Activated naive CD8-positive, alpha-beta T cell treated with anti-CD3 and anti-CD28 coated beads, Interleukin-2, amount 50 U/mL, for 24 hours (primary cell): ENCODE results near the gene CAMKK1.

Experiments
- ATAC-seq: fragments of 150-1000 bp; cut with Tn5 transposase; one replicate; pipeline ENCODE4 v1.10.0; 2021
- DNase-seq: peaks from one replicate; pipeline ENCODE4 v3.0.0; 2021
- H3K27ac Mint-ChIP-seq: one replicate; pipeline ENCODE4 v1.8.0; 2021; ENCODE audit warnings: mild to moderate bottlenecking, mixed read lengths
- H3K27me3 Mint-ChIP-seq: one replicate; pipeline ENCODE4 v1.8.0; 2021; ENCODE audit warnings: mixed read lengths
- H3K36me3 Mint-ChIP-seq: one replicate; pipeline ENCODE4 v1.8.0; 2021; ENCODE audit warnings: low read depth, mixed read lengths
- H3K4me1 Mint-ChIP-seq: one replicate; pipeline ENCODE4 v1.8.0; 2021; ENCODE audit warnings: mixed read lengths
- H3K4me3 Mint-ChIP-seq: one replicate; pipeline ENCODE4 v1.8.0; 2021; ENCODE audit warnings: mild to moderate bottlenecking, moderate library complexity, mixed read lengths
- H3K9me3 Mint-ChIP-seq: one replicate; pipeline ENCODE4 v1.8.0; 2021; ENCODE audit warnings: mixed read lengths

CAMKK1 gene

DNA sequence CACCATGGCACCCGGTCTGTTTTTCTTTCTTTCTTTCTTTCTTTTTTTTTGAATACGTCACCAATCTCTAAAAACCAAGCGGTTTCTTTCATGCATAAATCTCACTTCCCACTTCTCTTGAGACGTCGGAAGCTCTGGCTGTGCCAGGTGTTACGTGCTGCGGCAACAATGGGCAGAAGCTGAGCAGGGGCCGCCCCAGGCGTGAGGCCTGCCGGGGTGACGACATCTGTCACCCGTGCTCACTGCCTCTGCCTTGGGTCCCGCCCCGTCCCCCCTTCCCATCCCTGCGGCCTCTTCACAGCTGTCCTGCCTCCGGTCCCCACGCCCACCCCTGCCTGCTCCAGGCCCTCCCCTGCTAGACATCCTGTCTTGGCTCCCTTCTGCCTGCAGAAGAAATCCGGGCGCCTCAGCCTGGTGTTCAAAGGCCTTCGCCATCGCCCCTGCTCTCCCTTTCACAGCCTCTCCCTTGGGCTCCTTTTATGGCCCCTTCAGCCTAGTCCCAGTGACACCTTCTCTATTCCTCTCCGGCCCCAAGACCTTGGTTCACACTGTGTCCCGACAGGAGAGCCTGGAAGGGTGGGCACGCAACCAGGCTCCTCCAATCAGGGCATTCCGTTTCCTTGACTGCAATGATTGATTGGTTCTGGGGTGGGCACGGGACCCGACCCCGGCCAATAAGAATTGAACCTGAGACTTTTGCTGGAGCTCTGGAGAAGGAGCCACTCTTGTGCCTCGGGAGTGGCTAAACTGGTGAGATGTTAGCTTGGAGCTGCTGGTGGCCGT, 18.6 kb upstream of the CAMKK1 start:
- Mint-ChIP-seq H3K27me3 (peaks cover 2% of the 10 kb centered on the region), H3K4me3 (peak overlapping the region; percentile 66), H3K4me1 (peaks cover 53% of the 10 kb centered on the region), H3K27ac (peak overlapping the region; percentile 72), H3K36me3 (no peaks in the 10 kb centered on the region), H3K9me3 (no peaks in the 10 kb centered on the region)
- DNase-seq (peak; percentile 84), ATAC-seq (peak; percentile 90)

DNA sequence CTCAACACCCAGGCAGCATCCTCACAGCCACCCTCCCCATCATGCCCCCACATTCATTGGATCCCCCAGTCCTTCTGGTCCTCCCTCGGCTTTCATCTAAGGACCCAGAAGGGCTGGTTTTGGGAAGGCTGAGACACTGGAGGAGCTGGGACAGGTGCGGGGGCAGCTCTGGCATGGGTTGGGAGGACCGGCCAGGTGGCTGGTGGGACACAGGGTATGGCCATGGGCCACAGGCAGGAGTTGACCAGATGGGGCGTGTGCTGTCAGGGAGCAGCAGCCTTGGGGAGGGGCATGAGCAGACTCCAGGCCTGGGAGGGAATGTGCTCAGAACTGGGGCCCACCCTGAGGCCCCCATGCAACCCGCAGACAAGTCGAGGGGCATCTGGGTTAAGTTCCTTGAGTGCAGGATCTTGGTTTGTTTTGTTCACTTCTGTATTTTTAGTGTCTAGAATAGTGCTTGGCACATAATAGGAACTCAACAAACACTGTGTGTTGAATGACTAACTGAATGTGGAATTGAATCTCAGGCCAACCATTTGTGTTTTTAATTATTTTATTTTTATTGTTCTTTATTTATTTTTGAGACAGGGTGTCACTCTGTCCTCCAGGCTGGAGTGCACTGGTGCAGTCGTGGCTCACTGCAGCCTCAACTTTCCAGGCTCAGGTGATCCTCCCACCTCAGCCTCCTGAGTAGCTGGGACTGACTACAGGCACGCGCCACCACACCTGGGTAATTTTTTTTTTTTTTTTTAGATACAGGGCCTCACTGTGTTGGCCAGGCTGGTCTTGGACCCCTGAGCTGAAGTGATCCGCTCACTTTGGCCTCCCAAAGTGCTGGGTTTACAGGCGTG, 17.8 kb upstream of the CAMKK1 start:
- no peaks in the 10 kb centered on the region for H3K36me3 Mint-ChIP-seq
- DNase-seq = no peak

DNA sequence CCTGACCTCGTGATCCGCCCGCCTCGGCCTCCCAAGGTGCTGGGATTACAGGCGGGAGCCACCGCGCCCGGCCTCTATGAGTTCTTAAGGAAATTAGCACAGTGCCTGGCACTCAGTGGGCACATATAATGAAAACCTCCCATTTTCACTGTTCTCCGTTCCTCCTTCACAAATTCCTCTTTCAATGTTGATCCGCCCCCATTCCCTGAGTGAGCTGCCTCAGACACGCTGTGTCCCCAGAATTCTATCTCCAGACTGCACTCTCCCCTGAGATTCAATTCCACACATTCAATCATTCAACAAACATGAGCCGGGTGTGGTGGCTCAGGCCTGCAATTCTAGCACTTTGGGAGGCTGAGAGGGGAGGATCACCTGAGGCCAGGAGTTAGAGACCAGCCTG, 16.4 kb upstream of the CAMKK1 start:
- no peak overlapping the region for H3K4me3 Mint-ChIP-seq
- no peak overlapping the region for H3K27ac Mint-ChIP-seq
- no peaks in the 10 kb centered on the region for H3K9me3 Mint-ChIP-seq
- peaks cover 2% of the 10 kb centered on the region for H3K27me3 Mint-ChIP-seq
- no peaks in the 10 kb centered on the region for H3K36me3 Mint-ChIP-seq
- DNase-seq (no peak), ATAC-seq (no peak)
- H3K4me1 Mint-ChIP-seq = peaks cover 37% of the 10 kb centered on the region

More for the DNA sequence above, 17.8 kb upstream of the CAMKK1 start:
- peaks cover 2% of the 10 kb centered on the region for H3K27me3 Mint-ChIP-seq
- peaks cover 45% of the 10 kb centered on the region for H3K4me1 Mint-ChIP-seq
- no peaks in the 10 kb centered on the region for H3K9me3 Mint-ChIP-seq
- H3K27ac Mint-ChIP-seq = peak overlapping the region; percentile 72
- no peak for ATAC-seq
- peak overlapping the region; percentile 66 for H3K4me3 Mint-ChIP-seq

DNA sequence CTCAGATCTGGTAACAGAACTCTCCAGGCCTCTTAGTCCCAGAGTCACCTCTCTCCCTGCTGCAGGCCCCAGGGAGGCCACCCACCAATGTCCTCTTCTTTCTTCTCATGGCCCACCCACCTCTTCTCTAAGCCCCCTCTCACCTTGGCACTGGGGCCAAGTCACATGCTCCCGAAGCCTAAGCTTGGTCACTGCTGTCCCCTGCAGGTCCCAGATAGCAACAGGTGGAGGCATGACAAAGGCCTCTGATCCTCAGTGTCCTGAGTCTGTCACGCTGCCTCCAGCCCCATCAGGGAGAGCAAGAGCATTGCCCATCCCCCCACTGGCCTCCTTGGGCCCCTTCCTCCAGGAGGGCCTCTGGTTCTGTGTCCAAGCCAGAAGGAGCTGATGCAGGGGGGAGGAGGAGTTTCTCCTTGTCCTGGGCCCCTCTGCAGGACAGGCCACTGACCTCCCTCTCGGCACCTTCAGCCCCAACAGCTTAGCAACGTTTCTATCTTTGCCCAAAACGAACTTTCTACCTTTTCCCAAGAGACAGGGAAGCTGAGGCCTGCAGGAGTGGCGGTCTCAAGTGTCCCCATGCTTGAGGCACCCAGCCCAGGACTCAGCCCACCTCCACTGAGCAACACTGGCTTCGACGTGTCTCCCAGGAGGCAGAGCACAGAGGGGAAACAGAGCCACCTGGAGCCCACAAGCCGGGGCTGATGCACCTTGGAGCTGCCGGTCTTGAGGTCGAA, 14.8 kb upstream of the CAMKK1 start:
- H3K4me3 Mint-ChIP-seq = no peak overlapping the region
- H3K36me3 Mint-ChIP-seq = no peaks in the 10 kb centered on the region
- DNase-seq (no peak), ATAC-seq (no peak)
- H3K27ac Mint-ChIP-seq = no peak overlapping the region
- peaks cover 1% of the 10 kb centered on the region for H3K27me3 Mint-ChIP-seq
- H3K9me3 Mint-ChIP-seq = no peaks in the 10 kb centered on the region
- peaks cover 26% of the 10 kb centered on the region for H3K4me1 Mint-ChIP-seq

DNA sequence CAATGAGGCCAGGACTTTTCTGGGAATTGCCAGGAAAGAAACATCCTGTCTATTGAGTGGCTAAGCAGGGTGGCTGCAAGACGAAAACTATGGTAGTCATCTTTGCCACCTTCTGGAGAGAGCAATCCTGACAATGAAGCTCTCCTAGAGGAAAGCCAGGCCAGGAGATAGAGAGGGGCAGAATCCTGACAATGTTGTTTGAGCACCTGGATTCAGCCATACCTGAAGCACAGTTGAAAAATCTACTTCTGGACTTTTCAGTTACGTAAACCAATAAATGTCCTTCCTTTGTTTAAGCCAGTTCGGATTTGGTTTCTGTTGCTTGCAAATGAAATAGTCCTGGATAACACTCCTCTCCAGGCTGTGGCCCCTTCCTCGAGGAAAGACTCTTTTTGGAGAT, 14.0 kb upstream of the CAMKK1 start:
- Mint-ChIP-seq H3K27ac (no peak overlapping the region), H3K36me3 (no peaks in the 10 kb centered on the region), H3K27me3 (no peaks in the 10 kb centered on the region), H3K4me3 (no peak overlapping the region), H3K9me3 (no peaks in the 10 kb centered on the region), H3K4me1 (peaks cover 20% of the 10 kb centered on the region)
- DNase-seq (no peak), ATAC-seq (no peak)

DNA sequence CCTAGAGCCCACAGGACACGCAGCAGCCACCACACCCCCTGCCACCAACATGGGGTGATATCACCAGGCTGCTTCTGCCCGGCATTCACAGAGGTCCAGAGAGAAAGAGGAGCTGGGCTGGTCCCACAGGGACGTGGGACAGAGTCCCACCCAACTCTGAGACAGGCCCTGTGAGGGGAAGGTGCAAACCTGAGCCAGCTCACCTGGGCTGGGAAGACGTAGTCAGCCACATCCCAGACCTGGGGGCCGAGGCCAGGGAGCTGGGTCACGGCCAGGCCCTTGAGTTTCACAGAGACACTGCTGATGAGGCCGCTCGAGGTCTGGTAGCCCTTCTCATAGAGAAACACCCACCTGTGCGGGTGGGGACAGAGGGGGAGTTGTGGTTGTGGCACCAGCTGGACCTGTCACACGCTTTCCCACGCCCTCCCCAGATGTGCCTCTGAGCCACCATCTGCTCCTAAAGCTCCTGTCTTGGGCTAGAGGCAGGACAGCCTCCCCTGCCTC, 12.2 kb upstream of the CAMKK1 start:
- ATAC-seq = peak; percentile 12
- H3K36me3 Mint-ChIP-seq = no peaks in the 10 kb centered on the region
- DNase-seq = no peak
- no peak overlapping the region for H3K27ac Mint-ChIP-seq
- H3K4me3 Mint-ChIP-seq = no peak overlapping the region
- H3K4me1 Mint-ChIP-seq = peaks cover 2% of the 10 kb centered on the region
- no peaks in the 10 kb centered on the region for H3K27me3 Mint-ChIP-seq
- no peaks in the 10 kb centered on the region for H3K9me3 Mint-ChIP-seq

DNA sequence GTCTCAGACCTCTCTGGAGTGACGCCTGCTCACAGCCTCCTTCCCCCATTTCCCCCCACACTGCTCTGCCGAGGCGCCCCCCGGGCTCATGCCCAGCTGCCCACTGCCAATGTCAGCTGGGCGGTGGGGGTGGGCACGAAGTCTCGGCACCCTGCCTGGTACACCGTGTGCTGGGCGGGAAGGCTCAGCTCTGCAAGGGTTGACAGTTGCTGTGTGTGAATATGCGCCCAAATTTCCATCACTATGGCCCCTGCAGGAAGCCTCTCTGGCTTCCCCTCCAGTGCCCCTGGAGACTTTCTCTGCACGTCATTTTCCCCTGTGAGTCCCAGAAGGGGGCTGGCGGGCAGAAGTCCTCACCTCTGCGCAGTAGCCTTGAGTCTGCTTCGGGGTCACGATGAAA, 11.6 kb upstream of the CAMKK1 start:
- Mint-ChIP-seq H3K36me3 (no peaks in the 10 kb centered on the region), H3K9me3 (no peaks in the 10 kb centered on the region), H3K4me3 (no peak overlapping the region), H3K27ac (no peak overlapping the region), H3K27me3 (no peaks in the 10 kb centered on the region), H3K4me1 (peaks cover 2% of the 10 kb centered on the region)
- peak; percentile 63 for ATAC-seq
- peak; percentile 29 for DNase-seq

DNA sequence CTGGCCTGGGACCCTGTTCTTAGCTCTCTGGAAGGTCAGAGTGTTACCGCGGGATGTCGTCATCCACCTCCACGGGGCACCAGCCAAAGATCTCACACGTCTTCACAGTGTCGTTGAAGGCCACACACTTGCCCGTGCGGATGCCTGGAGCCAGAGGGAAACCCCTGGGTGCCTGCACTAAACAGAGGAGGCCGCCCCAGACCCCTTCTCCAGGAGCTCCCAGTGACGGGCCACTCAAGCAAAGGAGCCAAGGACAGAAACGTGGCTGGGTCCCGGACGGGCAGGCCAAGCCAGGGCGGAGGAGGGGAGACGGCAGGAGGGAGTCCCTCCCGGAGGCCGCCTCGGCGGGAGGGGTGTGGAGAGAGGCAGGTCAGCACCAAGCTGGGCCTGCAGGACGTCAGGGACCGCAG, 11.0 kb upstream of the CAMKK1 start:
- H3K4me3 Mint-ChIP-seq = no peak overlapping the region
- ATAC-seq (no peak), DNase-seq (no peak)
- no peaks in the 10 kb centered on the region for H3K36me3 Mint-ChIP-seq
- peak overlapping the region; percentile 49 for H3K27ac Mint-ChIP-seq
- no peaks in the 10 kb centered on the region for H3K27me3 Mint-ChIP-seq
- H3K9me3 Mint-ChIP-seq = no peaks in the 10 kb centered on the region
- peaks cover 2% of the 10 kb centered on the region for H3K4me1 Mint-ChIP-seq

DNA sequence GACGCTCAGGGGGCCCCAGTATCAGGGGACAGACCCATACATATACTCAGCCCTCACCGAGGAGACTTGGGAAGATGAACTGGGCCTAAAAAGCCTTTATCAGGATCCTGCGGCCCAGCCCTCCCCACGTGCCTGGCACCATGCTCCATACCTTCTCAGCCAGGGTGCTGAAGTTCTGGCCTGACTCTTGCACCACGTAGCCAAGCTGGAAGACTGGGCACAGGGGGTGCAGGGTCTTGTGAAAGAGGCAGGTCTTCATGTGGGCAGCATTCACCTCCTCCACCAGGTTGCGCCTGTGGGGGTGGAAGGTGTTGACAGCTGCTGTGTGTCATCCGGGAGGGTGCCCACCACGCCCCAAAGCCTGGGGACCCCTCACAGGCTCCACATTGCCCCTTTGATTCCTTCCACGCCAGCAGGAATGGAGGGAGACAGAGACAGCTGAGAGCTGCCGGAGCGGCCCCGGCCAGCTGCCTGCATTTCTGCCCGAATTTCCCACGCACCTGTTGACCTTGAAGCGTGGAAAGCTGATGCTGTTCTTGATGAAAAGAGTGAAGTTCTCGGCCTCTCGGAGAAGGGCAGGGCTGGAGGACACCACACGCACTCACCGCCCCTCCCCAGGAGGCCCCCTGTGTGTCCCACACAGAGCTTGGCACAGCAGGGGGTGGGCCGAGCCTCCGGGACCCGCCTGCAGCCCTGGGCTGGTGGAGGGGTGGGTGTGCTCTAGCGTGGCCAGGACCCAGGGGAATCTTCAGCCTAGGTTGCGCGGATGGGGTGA, 10.4 kb upstream of the CAMKK1 start:
- H3K27me3 Mint-ChIP-seq = no peaks in the 10 kb centered on the region
- no peaks in the 10 kb centered on the region for H3K36me3 Mint-ChIP-seq
- H3K27ac Mint-ChIP-seq = no peak overlapping the region
- DNase-seq = no peak
- no peaks in the 10 kb centered on the region for H3K9me3 Mint-ChIP-seq
- ATAC-seq = no peak
- H3K4me3 Mint-ChIP-seq = no peak overlapping the region
- H3K4me1 Mint-ChIP-seq = peaks cover 2% of the 10 kb centered on the region

DNA sequence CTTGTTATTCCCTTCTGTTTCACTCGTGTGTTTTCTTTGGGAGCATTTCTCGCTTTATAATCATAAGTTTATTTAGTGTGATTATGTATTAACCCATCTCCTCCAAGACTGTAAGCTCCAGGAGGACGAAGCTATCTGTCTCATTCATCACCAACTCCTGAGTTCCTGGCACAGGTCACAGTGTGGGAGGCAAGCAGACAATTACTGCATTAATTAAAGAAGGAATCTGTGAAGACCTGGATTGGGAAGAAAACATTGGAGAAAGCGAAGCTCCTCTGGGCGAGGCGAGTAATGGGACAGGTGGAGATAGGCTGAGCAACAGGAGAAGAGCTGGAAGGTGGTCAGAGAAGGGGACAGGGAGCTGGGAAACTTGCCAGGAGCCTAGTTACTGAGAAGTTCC, 7.8 kb upstream of the CAMKK1 start:
- Mint-ChIP-seq H3K4me1 (peaks cover 2% of the 10 kb centered on the region), H3K27me3 (no peaks in the 10 kb centered on the region), H3K27ac (no peak overlapping the region), H3K9me3 (no peaks in the 10 kb centered on the region), H3K36me3 (no peaks in the 10 kb centered on the region), H3K4me3 (no peak overlapping the region)
- ATAC-seq (no peak), DNase-seq (no peak)

DNA sequence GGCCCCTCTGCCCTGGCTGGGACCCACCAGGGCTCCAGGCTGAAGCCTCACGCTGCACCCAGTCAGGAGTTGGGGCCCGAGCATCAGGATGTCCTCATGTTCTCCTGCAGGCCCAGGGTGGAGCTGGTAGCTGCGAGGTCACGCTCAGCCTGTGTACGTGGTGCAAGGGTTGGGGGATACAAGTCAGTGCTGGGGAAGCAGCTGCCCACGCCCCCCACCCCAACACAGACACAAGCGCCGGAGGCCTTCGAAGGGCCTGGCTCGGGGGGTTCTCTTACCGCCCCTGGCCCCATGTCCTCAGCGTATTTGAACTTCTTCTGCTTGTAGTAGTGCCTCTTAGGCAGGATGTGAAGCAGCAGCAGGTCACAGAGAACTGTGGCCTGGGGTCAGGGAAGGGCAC, 4.9 kb upstream of the CAMKK1 start:
- Mint-ChIP-seq H3K4me1 (peaks cover 8% of the 10 kb centered on the region), H3K9me3 (no peaks in the 10 kb centered on the region), H3K27me3 (no peaks in the 10 kb centered on the region), H3K36me3 (no peaks in the 10 kb centered on the region), H3K27ac (no peak overlapping the region), H3K4me3 (no peak overlapping the region)
- ATAC-seq = no peak
- DNase-seq = no peak

DNA sequence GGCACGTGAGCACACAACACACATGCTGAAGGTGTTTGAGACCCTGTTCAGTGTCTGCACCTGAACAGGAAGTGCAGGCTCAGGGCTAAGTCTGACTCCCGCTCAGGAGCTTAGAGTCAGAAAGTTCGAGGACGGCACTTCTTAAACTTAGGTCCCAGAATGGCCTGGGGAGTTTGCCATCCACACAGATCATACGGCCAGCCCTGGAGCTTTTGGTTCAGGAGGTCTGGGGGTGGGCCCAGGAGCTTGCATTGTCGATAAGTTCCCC, 4.0 kb upstream of the CAMKK1 start:
- Mint-ChIP-seq H3K27ac (no peak overlapping the region), H3K27me3 (no peaks in the 10 kb centered on the region), H3K4me1 (peaks cover 11% of the 10 kb centered on the region), H3K36me3 (no peaks in the 10 kb centered on the region), H3K9me3 (no peaks in the 10 kb centered on the region), H3K4me3 (no peak overlapping the region)
- no peak for DNase-seq
- ATAC-seq = no peak

DNA sequence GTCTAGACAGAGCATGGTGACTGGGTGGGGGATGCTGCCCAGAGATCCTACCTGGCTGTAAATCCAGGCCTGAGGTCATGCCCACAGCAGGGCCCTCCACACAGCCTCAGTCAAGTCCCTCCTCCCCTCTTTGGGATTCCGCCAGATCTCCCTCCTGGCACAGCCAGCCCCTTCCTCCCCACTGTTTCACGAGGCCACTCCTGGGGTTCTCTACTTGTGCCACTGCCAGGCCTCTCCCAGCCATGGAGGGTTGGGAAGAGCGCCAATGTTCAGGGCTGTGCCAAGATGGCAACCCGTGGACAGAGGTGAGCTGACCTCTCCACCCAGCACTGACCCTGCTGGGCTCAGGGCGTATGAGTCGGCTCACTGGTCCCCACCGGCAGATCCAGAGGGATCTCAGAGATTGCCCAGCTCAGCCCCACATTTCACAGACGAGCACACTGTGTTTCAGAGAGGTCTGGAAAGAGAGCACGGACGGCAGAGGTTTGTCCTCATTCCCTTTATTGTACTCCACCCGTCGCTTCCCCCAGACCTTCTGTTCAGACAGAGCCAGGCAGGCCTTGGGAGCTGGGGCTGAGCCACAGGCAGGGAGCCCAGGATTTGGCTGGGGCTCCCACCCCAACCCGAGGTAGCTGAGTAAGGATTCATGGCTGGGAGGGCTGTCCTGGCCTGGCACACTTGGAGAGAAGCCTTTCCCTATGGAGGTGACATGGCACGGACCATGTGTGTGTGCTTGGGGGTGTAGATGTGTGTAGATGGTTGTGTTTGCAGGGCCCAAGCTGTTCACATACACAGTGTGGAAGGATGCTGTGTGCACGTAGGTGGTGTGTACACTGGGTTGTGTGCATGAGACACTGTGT, 3.5 kb upstream of the CAMKK1 start:
- Mint-ChIP-seq H3K36me3 (no peaks in the 10 kb centered on the region), H3K4me1 (peaks cover 16% of the 10 kb centered on the region), H3K9me3 (no peaks in the 10 kb centered on the region), H3K4me3 (no peak overlapping the region), H3K27ac (no peak overlapping the region), H3K27me3 (no peaks in the 10 kb centered on the region)
- no peak for ATAC-seq
- DNase-seq = no peak
